Stimulated activated CD8-positive, alpha-beta memory T cell treated with anti-CD3 and anti-CD28 coated beads, Interleukin-2, amount 100 ng/mL, for 1 hour (primary cell): ENCODE data around the gene PTPRT.

ENCODE experiments used
- DNase-seq, 2 donors: peaks; one replicate each; pipeline ENCODE4 v3.0.0-alpha.2; 2020; ENCODE audit warnings: low read depth in 2 of 2

PTPRT gene

GRCh38 chr20:42191140-42191860 is 998.4 kb downstream of the PTPRT start:
- DNase-seq: no peak

- DNase-seq: no peak
These were observed 999.6 kb downstream of the PTPRT start for GRCh38 chr20:42190084-42190483.

GRCh38 chr20:42186337-42186736 is 1003.4 kb downstream of the PTPRT start:
- DNase-seq: no peak

GRCh38 chr20:42183147-42183546 is 1006.6 kb downstream of the PTPRT start:
- DNase-seq: no peak

- no peak for DNase-seq
These were observed 1008.6 kb downstream of the PTPRT start for GRCh38 chr20:42181064-42181463.

GRCh38 chr20:42179768-42180167 is 1009.9 kb downstream of the PTPRT start:
- DNase-seq: no peak

GRCh38 chr20:42173440-42173839 is 1016.3 kb downstream of the PTPRT start:
- no peak for DNase-seq

- DNase-seq: no peak
These were observed 1025.4 kb downstream of the PTPRT start for GRCh38 chr20:42164121-42164890.

GRCh38 chr20:42161228-42161829 is 1028.4 kb downstream of the PTPRT start:
- no peak for DNase-seq

- DNase-seq: no peak
These were observed 1029.9 kb downstream of the PTPRT start for GRCh38 chr20:42159808-42160207.

GRCh38 chr20:42158272-42158671 is 1031.4 kb downstream of the PTPRT start:
- no peak for DNase-seq

GRCh38 chr20:42155586-42155985 is 1034.1 kb downstream of the PTPRT start:
- DNase-seq: no peak

GRCh38 chr20:42152575-42152974 is 1037.1 kb downstream of the PTPRT start:
- no peak for DNase-seq

- no peak for DNase-seq
These were observed 1039.5 kb downstream of the PTPRT start for GRCh38 chr20:42150230-42150629.

GRCh38 chr20:42138729-42139128 is 1051.0 kb downstream of the PTPRT start:
- DNase-seq: no peak

GRCh38 chr20:42134265-42135098 is 1055.2 kb downstream of the PTPRT start:
- no peak for DNase-seq

GRCh38 chr20:42130810-42131596 is 1058.7 kb downstream of the PTPRT start:
- DNase-seq: no peak

GRCh38 chr20:42125426-42125825 is 1064.3 kb downstream of the PTPRT start:
- DNase-seq: no peak

GRCh38 chr20:42123981-42124473 is 1065.7 kb downstream of the PTPRT start:
- no peak for DNase-seq

GRCh38 chr20:42118409-42119125 is 1071.1 kb downstream of the PTPRT start:
- no peak for DNase-seq
